Hematopoietic multipotent progenitor cell treated with erythropoietin and hydrocortisone succinate and interleukin-3 and kit ligand, for 8 days (in vitro differentiated cells): ENCODE measurements around the gene MZT2A.
"Not testable (repeated sequence)": the region's sequence is repeated elsewhere in the genome, so short reads cannot be mapped to it uniquely, and the experiment has no call there.

ENCODE experiments used
- DNase-seq: peaks from one replicate; pipeline ENCODE4 v3.0.0-alpha.2; 2015

Gene MZT2A

GRCh38 chr2:131519871-131520470 is 27.8 kb upstream of the MZT2A start:
- DNase-seq, result not testable (repeated sequence)

- no peak for DNase-seq
Observed at GRCh38 chr2:131519466-131519865, 27.3 kb upstream of the MZT2A start.

- not testable (repeated sequence) for DNase-seq
Observed at GRCh38 chr2:131518531-131518930, 26.3 kb upstream of the MZT2A start.

GRCh38 chr2:131517856-131518255 is 25.7 kb upstream of the MZT2A start:
- DNase-seq, result not testable (repeated sequence)

GRCh38 chr2:131517106-131517831 is 25.1 kb upstream of the MZT2A start:
- DNase-seq, result no peak

GRCh38 chr2:131516621-131517020 is 24.4 kb upstream of the MZT2A start:
- DNase-seq, result peak; percentile 46

GRCh38 chr2:131516011-131516410 is 23.8 kb upstream of the MZT2A start:
- no peak for DNase-seq

GRCh38 chr2:131515235-131515634 is 23.0 kb upstream of the MZT2A start:
- DNase-seq, result not testable (repeated sequence)

GRCh38 chr2:131514408-131515166 is 22.4 kb upstream of the MZT2A start:
- not testable (repeated sequence) for DNase-seq

GRCh38 chr2:131511969-131512870 is 20.0 kb upstream of the MZT2A start:
- DNase-seq, result not testable (repeated sequence)

- not testable (repeated sequence) for DNase-seq
Observed at GRCh38 chr2:131511291-131511968, 19.2 kb upstream of the MZT2A start.

- no peak for DNase-seq
Observed at GRCh38 chr2:131509615-131510014, 17.4 kb upstream of the MZT2A start.

- not testable (repeated sequence) for DNase-seq
Observed at GRCh38 chr2:131504082-131504750, 12.0 kb upstream of the MZT2A start.

- DNase-seq, result not testable (repeated sequence)
Observed at GRCh38 chr2:131503587-131503986, 11.4 kb upstream of the MZT2A start.

GRCh38 chr2:131498321-131498973 is 6.2 kb upstream of the MZT2A start:
- not testable (repeated sequence) for DNase-seq

GRCh38 chr2:131495506-131495905 is 3.3 kb upstream of the MZT2A start:
- peak; percentile 51 for DNase-seq

- no peak for DNase-seq
Observed at GRCh38 chr2:131493199-131493968, 1.2 kb upstream of the MZT2A start.

GRCh38 chr2:131492418-131493198 is 411 bp upstream of the MZT2A start:
- peak; percentile 97 for DNase-seq

GRCh38 chr2:131491469-131491836 is 744 bp downstream of the MZT2A start:
- peak; percentile 19 for DNase-seq
